Measurements from ENCODE around the gene GOPC.

GOPC gene

DNA sequence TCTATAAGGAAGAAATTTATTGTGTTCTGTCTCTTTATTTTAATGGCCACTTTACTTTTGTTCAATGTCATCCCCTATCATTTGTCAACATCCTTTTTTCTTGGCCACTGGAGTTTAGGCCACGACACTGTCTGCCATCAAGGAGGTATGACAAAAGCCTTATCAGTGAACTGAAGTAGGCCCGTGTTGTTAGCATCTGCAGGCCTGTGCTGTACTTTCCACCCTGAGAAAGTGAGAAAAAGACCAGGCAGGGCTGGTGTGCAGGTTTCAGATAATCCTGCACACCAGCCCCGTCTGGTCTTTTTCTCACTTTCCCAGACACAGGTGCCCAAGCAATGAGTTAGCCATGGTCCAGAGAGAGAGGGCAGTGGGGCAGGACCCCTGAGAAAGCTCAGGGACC is 57.6 kb downstream of the GOPC start:
- Histone ChIP-seq H3F3A (ENCODE audit: control insufficient read depth, insufficient read depth) (no peaks in the 10 kb centered on the region), H3K27ac (ENCODE audit: low read depth, low read length) (no peak overlapping the region), H3K9me2 (replicated peaks; ENCODE audit: control insufficient read depth, low read length) (no peaks in the 10 kb centered on the region), H3K79me2 (ENCODE audit: control insufficient read depth, low read length) (no peaks in the 10 kb centered on the region), H3K4me3 (ENCODE audit: low read length) (no peak overlapping the region), H3K27me3 (ENCODE audit: control insufficient read depth, low read length) (peaks cover 4% of the 10 kb centered on the region; the same call in 1 of the 2 replicates), H4K20me1 (ENCODE audit: control insufficient read depth, insufficient read depth, low read depth, low read length) (no peaks in the 10 kb centered on the region), H3K9me3 (ENCODE audit: control insufficient read depth, insufficient read depth, low read length) (no peaks in the 10 kb centered on the region), H3K4me2 (ENCODE audit: low read length) (no peak overlapping the region), H3K36me3 (ENCODE audit: control insufficient read depth, low read length) (no peaks in the 10 kb centered on the region), H3K4me1 (ENCODE audit: control insufficient read depth, low read length) (no peaks in the 10 kb centered on the region)
- TF ChIP-seq EZH2phosphoT487 (IDR thresholded peaks at IDR 0.05; ENCODE audit: borderline replicate concordance, low read length), result no peak
- TF ChIP-seq, protein P1, sequence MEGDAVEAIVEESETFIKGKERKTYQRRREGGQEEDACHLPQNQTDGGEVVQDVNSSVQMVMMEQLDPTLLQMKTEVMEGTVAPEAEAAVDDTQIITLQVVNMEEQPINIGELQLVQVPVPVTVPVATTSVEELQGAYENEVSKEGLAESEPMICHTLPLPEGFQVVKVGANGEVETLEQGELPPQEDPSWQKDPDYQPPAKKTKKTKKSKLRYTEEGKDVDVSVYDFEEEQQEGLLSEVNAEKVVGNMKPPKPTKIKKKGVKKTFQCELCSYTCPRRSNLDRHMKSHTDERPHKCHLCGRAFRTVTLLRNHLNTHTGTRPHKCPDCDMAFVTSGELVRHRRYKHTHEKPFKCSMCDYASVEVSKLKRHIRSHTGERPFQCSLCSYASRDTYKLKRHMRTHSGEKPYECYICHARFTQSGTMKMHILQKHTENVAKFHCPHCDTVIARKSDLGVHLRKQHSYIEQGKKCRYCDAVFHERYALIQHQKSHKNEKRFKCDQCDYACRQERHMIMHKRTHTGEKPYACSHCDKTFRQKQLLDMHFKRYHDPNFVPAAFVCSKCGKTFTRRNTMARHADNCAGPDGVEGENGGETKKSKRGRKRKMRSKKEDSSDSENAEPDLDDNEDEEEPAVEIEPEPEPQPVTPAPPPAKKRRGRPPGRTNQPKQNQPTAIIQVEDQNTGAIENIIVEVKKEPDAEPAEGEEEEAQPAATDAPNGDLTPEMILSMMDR (IDR thresholded peaks at IDR 0.05; ENCODE audit: low read depth, low read length, poor library complexity, severe bottlenecking), result no peak

DNA sequence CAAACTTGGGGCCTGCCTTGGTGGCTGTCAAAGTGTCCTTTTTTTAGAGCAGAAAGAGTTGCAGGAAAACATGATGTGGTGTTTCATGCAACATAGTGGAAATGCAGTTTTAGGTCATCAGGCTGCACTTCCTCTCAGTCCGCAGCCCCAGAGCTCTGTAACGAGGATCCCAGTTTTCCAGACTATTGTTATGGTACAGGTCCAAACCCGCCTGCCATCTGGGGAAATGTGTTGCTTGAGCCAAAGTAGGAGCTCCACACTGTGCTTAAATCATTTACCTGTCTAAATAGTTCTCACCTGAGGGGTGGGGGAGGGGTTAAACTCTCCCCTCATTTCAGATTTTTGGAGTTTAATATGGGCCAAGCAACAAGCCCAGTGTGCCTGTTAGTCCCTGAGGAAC is 59.8 kb downstream of the GOPC start:
- Histone ChIP-seq H3K9me2 (replicated peaks; ENCODE audit: control insufficient read depth, low read length) (no peaks in the 10 kb centered on the region), H3K27ac (ENCODE audit: low read depth, low read length) (no peak overlapping the region), H3K79me2 (ENCODE audit: control insufficient read depth, low read length) (no peaks in the 10 kb centered on the region), H3K9me3 (ENCODE audit: control insufficient read depth, insufficient read depth, low read length) (no peaks in the 10 kb centered on the region), H3K4me1 (ENCODE audit: control insufficient read depth, low read length) (no peaks in the 10 kb centered on the region), H3K4me3 (ENCODE audit: low read length) (no peak overlapping the region), H3K4me2 (ENCODE audit: low read length) (no peak overlapping the region), H3K27me3 (ENCODE audit: control insufficient read depth, low read length) (peaks cover 4% of the 10 kb centered on the region; the same call in 1 of the 2 replicates), H4K20me1 (ENCODE audit: control insufficient read depth, insufficient read depth, low read depth, low read length) (no peaks in the 10 kb centered on the region), H3K36me3 (ENCODE audit: control insufficient read depth, low read length) (no peaks in the 10 kb centered on the region), H3F3A (ENCODE audit: control insufficient read depth, insufficient read depth) (no peaks in the 10 kb centered on the region)
- TF ChIP-seq, protein P1 (IDR thresholded peaks at IDR 0.05; ENCODE audit: low read depth, low read length, poor library complexity, severe bottlenecking), result no peak
- TF ChIP-seq EZH2phosphoT487 (IDR thresholded peaks at IDR 0.05; ENCODE audit: borderline replicate concordance, low read length), result no peak

DNA sequence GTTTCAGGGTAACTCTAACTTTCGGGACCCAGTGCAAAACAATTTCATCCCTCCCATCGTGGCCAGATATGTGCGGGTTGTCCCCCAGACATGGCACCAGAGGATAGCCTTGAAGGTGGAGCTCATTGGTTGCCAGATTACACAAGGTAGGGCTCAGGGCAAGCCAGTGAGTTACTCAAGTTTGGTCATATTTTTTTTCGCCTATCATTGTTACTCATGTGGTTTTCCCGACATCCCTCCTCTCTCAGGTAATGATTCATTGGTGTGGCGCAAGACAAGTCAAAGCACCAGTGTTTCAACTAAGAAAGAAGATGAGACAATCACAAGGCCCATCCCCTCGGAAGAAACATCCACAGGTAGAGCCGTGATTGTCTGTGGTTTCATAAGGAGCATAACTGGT is 61.6 kb downstream of the GOPC start:
- no peak overlapping the region for H3K27ac ChIP-seq (ENCODE audit: low read depth, low read length)
- no peak overlapping the region for H3K4me3 ChIP-seq (ENCODE audit: low read length)
- H3K9me3 ChIP-seq (ENCODE audit: control insufficient read depth, insufficient read depth, low read length), result no peaks in the 10 kb centered on the region
- no peaks in the 10 kb centered on the region for H3K4me1 ChIP-seq (ENCODE audit: control insufficient read depth, low read length)
- H4K20me1 ChIP-seq (ENCODE audit: control insufficient read depth, insufficient read depth, low read depth, low read length), result no peaks in the 10 kb centered on the region
- H3K27me3 ChIP-seq (ENCODE audit: control insufficient read depth, low read length), result no peaks in the 10 kb centered on the region; the same call in 1 of the 2 replicates
- H3F3A ChIP-seq (ENCODE audit: control insufficient read depth, insufficient read depth), result no peaks in the 10 kb centered on the region
- no peaks in the 10 kb centered on the region for H3K36me3 ChIP-seq (ENCODE audit: control insufficient read depth, low read length)
- H3K79me2 ChIP-seq (ENCODE audit: control insufficient read depth, low read length), result no peaks in the 10 kb centered on the region
- H3K9me2 ChIP-seq (replicated peaks; ENCODE audit: control insufficient read depth, low read length), result no peaks in the 10 kb centered on the region
- H3K4me2 ChIP-seq (ENCODE audit: low read length), result no peak overlapping the region
- no peak for TF ChIP-seq EZH2phosphoT487 (IDR thresholded peaks at IDR 0.05; ENCODE audit: borderline replicate concordance, low read length)

DNA sequence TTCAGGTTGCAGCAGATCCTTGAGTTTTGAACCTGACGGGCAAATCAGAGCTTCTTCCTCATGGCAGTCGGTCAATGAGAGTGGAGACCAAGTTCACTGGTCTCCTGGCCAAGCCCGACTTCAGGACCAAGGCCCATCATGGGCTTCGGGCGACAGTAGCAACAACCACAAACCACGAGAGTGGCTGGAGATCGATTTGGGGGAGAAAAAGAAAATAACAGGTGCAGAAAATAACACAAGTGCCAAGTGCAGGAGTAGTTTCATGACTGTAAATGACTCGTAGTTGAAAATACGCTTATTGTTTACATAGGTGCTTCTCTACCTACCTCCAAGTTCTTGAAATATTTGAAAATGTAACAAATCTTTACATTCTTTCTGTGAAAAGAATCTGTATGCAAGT is 63.7 kb downstream of the GOPC start:
- H3K4me3 ChIP-seq (ENCODE audit: low read length), result no peak overlapping the region
- no peaks in the 10 kb centered on the region for H3K4me1 ChIP-seq (ENCODE audit: control insufficient read depth, low read length)
- no peaks in the 10 kb centered on the region for H3K79me2 ChIP-seq (ENCODE audit: control insufficient read depth, low read length)
- no peak for TF ChIP-seq EZH2phosphoT487 (IDR thresholded peaks at IDR 0.05; ENCODE audit: borderline replicate concordance, low read length)
- TF ChIP-seq, protein P1 (IDR thresholded peaks at IDR 0.05; ENCODE audit: low read depth, low read length, poor library complexity, severe bottlenecking), result no peak
- no peaks in the 10 kb centered on the region for H3K9me2 ChIP-seq (replicated peaks; ENCODE audit: control insufficient read depth, low read length)
- no peaks in the 10 kb centered on the region for H4K20me1 ChIP-seq (ENCODE audit: control insufficient read depth, insufficient read depth, low read depth, low read length)
- no peaks in the 10 kb centered on the region for H3F3A ChIP-seq (ENCODE audit: control insufficient read depth, insufficient read depth)
- no peaks in the 10 kb centered on the region; the same call in none of the 2 replicates for H3K27me3 ChIP-seq (ENCODE audit: control insufficient read depth, low read length)
- no peaks in the 10 kb centered on the region for H3K36me3 ChIP-seq (ENCODE audit: control insufficient read depth, low read length)
- H3K9me3 ChIP-seq (ENCODE audit: control insufficient read depth, insufficient read depth, low read length), result no peaks in the 10 kb centered on the region
- H3K4me2 ChIP-seq (ENCODE audit: low read length), result no peak overlapping the region
- no peak overlapping the region for H3K27ac ChIP-seq (ENCODE audit: low read depth, low read length)
